WTC11 (cell line): ENCODE measurements around the gene NOL4L.

ENCODE experiments used
- CTCF ChIP-seq: fragments of 200-600 bp; IDR thresholded peaks from 2 replicates; pipeline ENCODE4 v1.8.0; 2022; ENCODE audit warnings: antibody characterized with exemption
- FOXP1 ChIP-seq: sonication (generic); formaldehyde crosslinking; IDR thresholded peaks from 2 replicates; pipeline ENCODE4 v1.8.0; 2022; ENCODE audit warnings: missing genetic modification reagents, mild to moderate bottlenecking, moderate library complexity, borderline replicate concordance
- MAX ChIP-seq: sonication (generic); formaldehyde crosslinking; IDR thresholded peaks from 2 replicates; pipeline ENCODE4 v1.8.0; 2022; ENCODE audit warnings: mild to moderate bottlenecking, missing genetic modification reagents
- ZNF425 ChIP-seq: fragments of 250-450 bp; sonication (Bioruptor Pico); conservative IDR thresholded peaks from 2 replicates; pipeline ENCODE4 v1.9.0; 2021; ENCODE audit warnings: mild to moderate bottlenecking
- TF ChIP-seq, protein P1 (sequence below): sonication (generic); formaldehyde crosslinking; IDR thresholded peaks from 2 replicates; pipeline ENCODE4 v1.8.1; 2023; ENCODE audit warnings: mild to moderate bottlenecking, missing genetic modification reagents, moderate library complexity
- TF ChIP-seq, protein P2 (sequence below): sonication (generic); formaldehyde crosslinking; IDR thresholded peaks from 2 replicates; pipeline ENCODE4 v1.8.0; 2022; ENCODE audit warnings: mild to moderate bottlenecking, missing genetic modification reagents

- TF ChIP-seq CTCF = no peak
- TF ChIP-seq, protein P1, sequence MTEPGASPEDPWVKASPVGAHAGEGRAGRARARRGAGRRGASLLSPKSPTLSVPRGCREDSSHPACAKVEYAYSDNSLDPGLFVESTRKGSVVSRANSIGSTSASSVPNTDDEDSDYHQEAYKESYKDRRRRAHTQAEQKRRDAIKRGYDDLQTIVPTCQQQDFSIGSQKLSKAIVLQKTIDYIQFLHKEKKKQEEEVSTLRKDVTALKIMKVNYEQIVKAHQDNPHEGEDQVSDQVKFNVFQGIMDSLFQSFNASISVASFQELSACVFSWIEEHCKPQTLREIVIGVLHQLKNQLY (CRISPR knock-in tag) = no peak
- no peak for TF ChIP-seq FOXP1 (CRISPR knock-in tag)
- no peak for TF ChIP-seq ZNF425 (CRISPR knock-in tag)
- TF ChIP-seq, protein P2, sequence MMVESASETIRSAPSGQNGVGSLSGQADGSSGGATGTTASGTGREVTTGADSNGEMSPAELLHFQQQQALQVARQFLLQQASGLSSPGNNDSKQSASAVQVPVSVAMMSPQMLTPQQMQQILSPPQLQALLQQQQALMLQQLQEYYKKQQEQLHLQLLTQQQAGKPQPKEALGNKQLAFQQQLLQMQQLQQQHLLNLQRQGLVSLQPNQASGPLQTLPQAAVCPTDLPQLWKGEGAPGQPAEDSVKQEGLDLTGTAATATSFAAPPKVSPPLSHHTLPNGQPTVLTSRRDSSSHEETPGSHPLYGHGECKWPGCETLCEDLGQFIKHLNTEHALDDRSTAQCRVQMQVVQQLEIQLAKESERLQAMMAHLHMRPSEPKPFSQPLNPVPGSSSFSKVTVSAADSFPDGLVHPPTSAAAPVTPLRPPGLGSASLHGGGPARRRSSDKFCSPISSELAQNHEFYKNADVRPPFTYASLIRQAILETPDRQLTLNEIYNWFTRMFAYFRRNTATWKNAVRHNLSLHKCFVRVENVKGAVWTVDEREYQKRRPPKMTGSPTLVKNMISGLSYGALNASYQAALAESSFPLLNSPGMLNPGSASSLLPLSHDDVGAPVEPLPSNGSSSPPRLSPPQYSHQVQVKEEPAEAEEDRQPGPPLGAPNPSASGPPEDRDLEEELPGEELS (CRISPR knock-in tag) = no peak
- no peak for TF ChIP-seq MAX (CRISPR knock-in tag)
Observed at GRCh38 chr20:32533732-32534131, 51.4 kb downstream of the NOL4L start.
